Measurements from ENCODE around the gene JAZF1. TPM values are rescaled to one million over a fixed set of nuclear protein-coding genes. Genes with fewer than 3 reads are reported as not detected.
"Not testable (repeated sequence)": the region's sequence is repeated elsewhere in the genome, so short reads cannot be mapped to it uniquely, and the experiment has no call there.

The JAZF1 gene
- total RNA-seq, 2 experiments from 2014 or later, result 3.3 to 4.0 TPM

DNA sequence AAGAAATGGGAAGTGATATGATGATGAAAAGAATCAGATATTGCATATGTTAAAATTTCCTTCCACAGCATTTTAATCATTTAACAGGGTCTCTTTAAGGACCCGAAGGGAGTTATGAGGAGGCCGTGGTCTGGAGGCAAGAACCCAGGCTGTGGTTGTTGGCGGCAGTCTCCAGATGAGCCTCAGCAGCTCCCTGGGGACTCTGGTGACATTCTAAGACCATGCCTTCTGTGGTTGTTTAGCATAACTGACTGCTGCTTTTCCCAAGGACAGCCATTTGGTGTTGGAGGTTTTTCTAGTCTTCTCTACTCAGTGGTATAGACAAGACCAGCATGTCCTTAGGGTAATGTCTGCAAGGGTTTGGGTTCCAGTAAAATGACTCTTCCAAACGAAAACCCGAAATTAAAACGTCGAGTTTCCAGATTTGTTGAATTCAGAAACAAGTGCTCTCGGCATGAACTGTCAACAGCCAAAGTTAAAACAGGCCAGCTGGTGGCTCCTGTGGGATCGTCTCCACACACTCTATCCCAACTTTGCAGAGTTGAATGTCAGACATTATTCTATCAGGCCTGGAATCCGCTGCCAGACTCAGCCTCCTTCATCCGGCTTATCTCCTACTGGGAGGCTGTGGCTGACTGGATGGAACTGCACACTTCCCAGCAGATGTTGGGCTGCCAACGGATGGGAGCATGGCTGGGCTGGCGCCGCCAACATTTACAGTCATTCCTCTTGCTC lies 257.5 kb downstream of the JAZF1 start:
- no peaks in the 10 kb centered on the region for H3K36me3 Mint-ChIP-seq (ENCODE audit: low read depth)
- TF ChIP-seq, protein P1, sequence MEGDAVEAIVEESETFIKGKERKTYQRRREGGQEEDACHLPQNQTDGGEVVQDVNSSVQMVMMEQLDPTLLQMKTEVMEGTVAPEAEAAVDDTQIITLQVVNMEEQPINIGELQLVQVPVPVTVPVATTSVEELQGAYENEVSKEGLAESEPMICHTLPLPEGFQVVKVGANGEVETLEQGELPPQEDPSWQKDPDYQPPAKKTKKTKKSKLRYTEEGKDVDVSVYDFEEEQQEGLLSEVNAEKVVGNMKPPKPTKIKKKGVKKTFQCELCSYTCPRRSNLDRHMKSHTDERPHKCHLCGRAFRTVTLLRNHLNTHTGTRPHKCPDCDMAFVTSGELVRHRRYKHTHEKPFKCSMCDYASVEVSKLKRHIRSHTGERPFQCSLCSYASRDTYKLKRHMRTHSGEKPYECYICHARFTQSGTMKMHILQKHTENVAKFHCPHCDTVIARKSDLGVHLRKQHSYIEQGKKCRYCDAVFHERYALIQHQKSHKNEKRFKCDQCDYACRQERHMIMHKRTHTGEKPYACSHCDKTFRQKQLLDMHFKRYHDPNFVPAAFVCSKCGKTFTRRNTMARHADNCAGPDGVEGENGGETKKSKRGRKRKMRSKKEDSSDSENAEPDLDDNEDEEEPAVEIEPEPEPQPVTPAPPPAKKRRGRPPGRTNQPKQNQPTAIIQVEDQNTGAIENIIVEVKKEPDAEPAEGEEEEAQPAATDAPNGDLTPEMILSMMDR (IDR thresholded peaks at IDR 0.05), result no peak
- ChIA-PET POLR2A (interaction anchor here (0.6 kb wide), 1 partner anchor 173 kb away, joined by 3 read pairs; no protein-coding TSS in a partner anchor), CTCF (interaction anchor here (1.4 kb wide), 1 partner anchor 727 kb away, joined by 5 read pairs; no protein-coding TSS in a partner anchor)
- no peak overlapping the region for H3K4me3 Mint-ChIP-seq
- intact Hi-C loops (cut with micrococcal nuclease), result loop anchor here (10.0 kb wide), 1 partner anchor 718 kb away; the partner anchor contains the start of gene HOXA13
- ATAC-seq, result no peak
- H3K4me1 Mint-ChIP-seq (ENCODE audit: low read depth), result peaks cover 7% of the 10 kb centered on the region
- no peak overlapping the region for H3K27ac Mint-ChIP-seq
- no peak for DNase-seq
- no peaks in the 10 kb centered on the region for H3K9me3 Mint-ChIP-seq
- H3K27me3 Mint-ChIP-seq, result no peaks in the 10 kb centered on the region

GRCh38 chr7:27922389-27922788 lies 258.2 kb downstream of the JAZF1 start:
- ChIA-PET POLR2A (interaction anchor here (0.6 kb wide), 1 partner anchor 174 kb away, joined by 3 read pairs; no protein-coding TSS in a partner anchor), CTCF (interaction anchor here (1.4 to 1.5 kb wide), 2 partner anchors 137 to 726 kb away, joined by 5 read pairs; no protein-coding TSS in a partner anchor)
- ATAC-seq, result not testable (repeated sequence)

GRCh38 chr7:27921081-27921836 lies 259.3 kb downstream of the JAZF1 start:
- ChIA-PET CTCF (interaction anchor here (0.6 to 3.1 kb wide), 17 partner anchors 10 to 725 kb away, joined by 3 to 16 read pairs (median 4); no protein-coding TSS in a partner anchor), POLR2A (no interaction called here)
- H3K27me3 Mint-ChIP-seq, result no peaks in the 10 kb centered on the region
- H3K4me1 Mint-ChIP-seq (ENCODE audit: low read depth), result peaks cover 7% of the 10 kb centered on the region
- H3K9me3 Mint-ChIP-seq, result no peaks in the 10 kb centered on the region
- peak; percentile 53 for DNase-seq
- peak; percentile 62 for ATAC-seq
- no peak overlapping the region for H3K27ac Mint-ChIP-seq
- intact Hi-C loops (cut with micrococcal nuclease), result loop anchor here (10.0 kb wide), 1 partner anchor 716 kb away; the partner anchor contains the start of gene HOXA13
- no peaks in the 10 kb centered on the region for H3K36me3 Mint-ChIP-seq (ENCODE audit: low read depth)
- H3K4me3 Mint-ChIP-seq, result no peak overlapping the region
- TF ChIP-seq, protein P1 (IDR thresholded peaks at IDR 0.05), result peak; percentile 67

More at GRCh38 chr7:27922389-27922788, 258.2 kb downstream of the JAZF1 start:
- not testable (repeated sequence) for H3K9me3 Mint-ChIP-seq; H3K4me1 Mint-ChIP-seq (ENCODE audit: low read depth); H3K36me3 Mint-ChIP-seq (ENCODE audit: low read depth); H3K4me3 Mint-ChIP-seq; H3K27me3 Mint-ChIP-seq; H3K27ac Mint-ChIP-seq; DNase-seq
- intact Hi-C loops (cut with micrococcal nuclease), result loop anchor here (10.0 kb wide), 1 partner anchor 718 kb away; the partner anchor contains the start of gene HOXA13

DNA sequence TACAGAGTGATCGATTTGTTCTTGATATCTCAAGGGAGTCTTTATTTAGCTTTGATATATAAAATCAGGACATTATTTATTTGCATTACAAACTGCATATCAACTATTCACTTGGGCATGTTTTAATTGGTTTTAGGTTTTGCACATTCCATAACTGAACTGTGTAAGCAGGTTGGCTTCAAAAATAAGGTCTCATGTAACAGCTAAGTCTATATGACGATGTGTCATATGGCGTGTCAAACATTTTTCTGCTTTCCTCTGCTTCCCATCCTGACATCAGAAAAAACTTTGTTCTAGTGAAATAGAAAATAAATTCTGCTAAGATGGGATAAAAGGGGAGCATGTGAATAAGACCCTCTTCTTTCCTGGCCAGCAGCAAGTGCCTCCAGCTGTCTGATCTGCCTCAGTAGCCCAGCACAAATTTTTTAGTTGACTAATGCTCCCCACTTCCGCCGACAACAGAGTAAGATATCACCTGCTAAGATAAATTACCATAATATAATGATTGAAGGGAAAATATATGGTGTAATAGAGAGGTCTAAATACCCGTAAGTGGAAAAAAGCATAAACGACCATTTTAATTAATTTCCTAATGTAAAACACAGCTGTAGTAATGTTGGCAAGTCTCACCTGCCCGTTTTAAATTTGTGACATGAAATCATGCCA lies 260.2 kb downstream of the JAZF1 start:
- no peak overlapping the region for H3K4me3 Mint-ChIP-seq
- H3K9me3 Mint-ChIP-seq, result no peaks in the 10 kb centered on the region
- H3K4me1 Mint-ChIP-seq (ENCODE audit: low read depth), result no peaks in the 10 kb centered on the region
- DNase-seq, result no peak
- POLR2A ChIA-PET, result no interaction called here
- H3K27ac Mint-ChIP-seq, result no peak overlapping the region
- no peaks in the 10 kb centered on the region for H3K36me3 Mint-ChIP-seq (ENCODE audit: low read depth)
- no peaks in the 10 kb centered on the region for H3K27me3 Mint-ChIP-seq
- no peak for ATAC-seq
- CTCF ChIA-PET, result interaction anchor here (0.8 to 3.1 kb wide), 19 partner anchors 8 to 724 kb away, joined by 3 to 16 read pairs (median 4); no protein-coding TSS in a partner anchor
- intact Hi-C loops (cut with micrococcal nuclease), result loop anchor here (10.0 kb wide), 1 partner anchor 716 kb away; the partner anchor contains the start of gene HOXA13
- TF ChIP-seq, protein P1 (IDR thresholded peaks at IDR 0.05), result no peak

- H3K36me3 Mint-ChIP-seq (ENCODE audit: low read depth), result no peaks in the 10 kb centered on the region
- H3K4me1 Mint-ChIP-seq (ENCODE audit: low read depth), result no peaks in the 10 kb centered on the region
- CTCF ChIA-PET, result interaction anchor here (0.7 to 3.1 kb wide), 3 partner anchors 101 to 723 kb away, joined by 3 to 16 read pairs (median 5); no protein-coding TSS in a partner anchor
- TF ChIP-seq, protein P1 (IDR thresholded peaks at IDR 0.05), result no peak
- H3K9me3 Mint-ChIP-seq, result no peaks in the 10 kb centered on the region
- DNase-seq (no peak), ATAC-seq (no peak)
- H3K27me3 Mint-ChIP-seq, result no peaks in the 10 kb centered on the region
- POLR2A ChIA-PET, result no interaction called here
- intact Hi-C loops (cut with micrococcal nuclease), result no loop called here
- no peak overlapping the region for H3K4me3 Mint-ChIP-seq
- no peak overlapping the region for H3K27ac Mint-ChIP-seq
Measured at GRCh38 chr7:27918503-27918902, 262.1 kb downstream of the JAZF1 start.

All from activated CD8-positive, alpha-beta T cell treated with anti-CD3 and anti-CD28 coated beads for 36 hours (primary cell).